Nephron progenitor cell (in vitro differentiated cells): ENCODE measurements around the gene TMSB10.

Experiments used
- DNase-seq: peaks from one replicate; pipeline ENCODE4 v3.0.0; 2021
- H3K27ac Mint-ChIP-seq: 2 replicates; pipeline ENCODE4 v1.8.0; 2021; ENCODE audit warnings: mild to moderate bottlenecking, moderate library complexity, mixed read lengths
- H3K27me3 Mint-ChIP-seq: 2 replicates; pipeline ENCODE4 v1.8.0; 2021; ENCODE audit warnings: mild to moderate bottlenecking, low read depth, mixed read lengths; ENCODE audit not compliant: poor library complexity
- H3K36me3 Mint-ChIP-seq: 2 replicates; pipeline ENCODE4 v1.8.0; 2021; ENCODE audit warnings: low read depth, mixed read lengths
- H3K4me1 Mint-ChIP-seq: 2 replicates; pipeline ENCODE4 v1.8.0; 2021; ENCODE audit warnings: mixed read lengths
- H3K4me3 Mint-ChIP-seq: 2 replicates; pipeline ENCODE4 v1.8.0; 2021; ENCODE audit warnings: mild to moderate bottlenecking, moderate library complexity, mixed read lengths
- H3K9me3 Mint-ChIP-seq: 2 replicates; pipeline ENCODE4 v1.8.0; 2021; ENCODE audit warnings: mild to moderate bottlenecking, moderate library complexity, mixed read lengths
- CTCF ChIP-seq: fragments of 200-600 bp; sonication (generic); IDR thresholded peaks from 2 replicates; pipeline ENCODE4 v1.5.0; 2021; ENCODE audit warnings: antibody characterized with exemption

TMSB10 gene

DNA sequence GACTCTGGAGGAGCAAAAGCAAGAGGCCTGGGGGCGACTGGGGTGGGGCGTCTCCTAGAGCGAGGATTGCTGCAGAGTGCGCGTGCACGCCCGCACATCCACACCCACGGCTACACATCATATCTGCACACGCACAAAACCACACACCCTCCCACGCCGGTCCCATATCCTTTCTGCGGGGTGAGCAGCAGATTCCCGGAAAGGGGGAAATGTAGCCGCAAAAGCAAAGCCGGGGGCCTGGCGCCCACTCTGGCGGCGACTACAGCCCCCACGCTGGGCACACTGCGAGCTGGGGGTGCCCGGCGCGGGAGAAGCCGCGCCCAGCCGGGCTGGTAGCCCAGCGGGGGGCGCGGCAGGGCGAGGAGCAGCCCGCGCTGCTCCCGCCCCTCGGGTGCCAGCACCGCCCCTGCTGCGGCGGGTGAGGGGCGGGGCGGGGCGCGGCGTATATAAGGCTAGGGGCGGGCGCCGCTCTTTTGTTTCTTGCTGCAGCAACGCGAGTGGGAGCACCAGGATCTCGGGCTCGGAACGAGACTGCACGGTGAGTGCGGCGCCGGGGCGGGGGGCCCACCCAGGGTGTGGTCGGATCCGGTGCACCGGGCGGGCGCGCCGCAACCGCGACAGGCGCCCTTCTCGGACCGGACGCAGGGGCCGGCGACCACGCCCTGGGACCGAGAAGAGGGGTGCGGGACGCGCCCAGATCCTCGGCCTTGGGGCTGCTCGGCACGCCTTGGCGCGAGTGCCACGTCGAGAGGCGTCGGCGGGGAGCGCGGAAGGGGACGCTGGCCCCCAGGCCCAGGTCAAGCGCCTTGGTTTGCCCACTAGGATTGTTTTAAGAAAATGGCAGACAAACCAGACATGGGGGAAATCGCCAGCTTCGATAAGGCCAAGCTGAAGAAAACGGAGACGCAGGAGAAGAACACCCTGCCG lies at the start of gene TMSB10:
TMSB10 (plus strand) TSS at position 476 of the 927 bp plus-strand sequence.
- Mint-ChIP-seq H3K36me3 (peaks cover 37% of the 10 kb centered on the region), H3K9me3 (peaks cover 12% of the 10 kb centered on the region), H3K27me3 (peaks cover 10% of the 10 kb centered on the region), H3K4me1 (peaks cover 30% of the 10 kb centered on the region), H3K4me3 (peak within 1 kb of the TSS; percentile 88), H3K27ac (peak within 1 kb of the TSS; percentile 71)
- peak; percentile 93 for DNase-seq
- no peak for TF ChIP-seq CTCF

GRCh38 chr2:84855731-84856130 lies 49.7 kb upstream of the TMSB10 start:
- no peak for TF ChIP-seq CTCF
- H3K27me3 Mint-ChIP-seq: peaks cover 14% of the 10 kb centered on the region
- H3K36me3 Mint-ChIP-seq: peaks cover 5% of the 10 kb centered on the region
- no peak overlapping the region for H3K4me3 Mint-ChIP-seq
- no peak overlapping the region for H3K27ac Mint-ChIP-seq
- DNase-seq: no peak
- peaks cover 23% of the 10 kb centered on the region for H3K4me1 Mint-ChIP-seq
- peaks cover 9% of the 10 kb centered on the region for H3K9me3 Mint-ChIP-seq

DNA sequence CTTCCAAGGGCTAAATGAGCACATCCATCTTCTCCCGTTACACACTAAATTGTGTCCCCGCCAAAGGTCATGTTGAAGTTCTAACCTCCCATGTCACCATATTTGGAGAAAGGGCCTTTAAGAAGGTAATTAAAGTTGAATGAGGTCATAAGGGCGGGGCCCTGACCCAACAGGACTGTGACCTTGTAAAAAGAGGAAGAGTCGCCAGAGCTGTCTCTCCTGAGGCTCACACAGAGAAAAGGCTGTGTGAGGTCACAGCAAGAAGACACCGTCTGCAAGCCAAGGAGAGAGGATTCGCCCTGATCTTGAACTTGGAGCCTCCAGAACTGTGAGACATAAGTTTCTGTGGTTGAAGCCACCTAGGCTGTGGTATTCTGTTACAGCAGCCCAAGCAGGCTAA lies 48.7 kb upstream of the TMSB10 start:
- Mint-ChIP-seq H3K4me1 (peaks cover 23% of the 10 kb centered on the region), H3K36me3 (peaks cover 5% of the 10 kb centered on the region), H3K9me3 (peaks cover 9% of the 10 kb centered on the region), H3K4me3 (no peak overlapping the region), H3K27me3 (peaks cover 14% of the 10 kb centered on the region), H3K27ac (peak overlapping the region; percentile 78)
- DNase-seq: no peak
- TF ChIP-seq CTCF: no peak

DNA sequence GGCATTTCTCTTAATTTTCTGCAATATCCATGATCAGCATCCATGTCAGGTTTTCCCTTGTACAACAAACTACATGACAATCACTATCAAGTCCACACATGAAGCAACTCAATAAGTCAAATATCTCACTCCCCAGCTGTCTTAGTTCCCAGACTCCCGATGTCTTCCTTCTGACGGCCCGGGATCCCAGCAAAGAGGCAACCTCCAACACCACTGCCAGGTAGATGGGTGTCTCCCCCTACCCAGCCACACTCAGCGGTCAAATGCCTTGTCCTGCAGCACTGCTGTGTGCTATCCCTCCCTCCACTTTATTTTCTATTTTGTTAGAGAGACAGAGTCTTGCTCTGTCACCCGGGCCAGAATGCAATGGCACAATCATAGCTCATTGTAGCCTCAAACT lies 47.9 kb upstream of the TMSB10 start:
- Mint-ChIP-seq H3K4me3 (no peak overlapping the region), H3K27me3 (peaks cover 14% of the 10 kb centered on the region), H3K9me3 (peaks cover 9% of the 10 kb centered on the region), H3K27ac (no peak overlapping the region), H3K4me1 (peaks cover 23% of the 10 kb centered on the region), H3K36me3 (peaks cover 5% of the 10 kb centered on the region)
- no peak for TF ChIP-seq CTCF
- no peak for DNase-seq

GRCh38 chr2:84858123-84858522 lies 47.3 kb upstream of the TMSB10 start:
- DNase-seq: no peak
- H3K27me3 Mint-ChIP-seq: peaks cover 14% of the 10 kb centered on the region
- H3K4me3 Mint-ChIP-seq: no peak overlapping the region
- peaks cover 3% of the 10 kb centered on the region for H3K9me3 Mint-ChIP-seq
- H3K4me1 Mint-ChIP-seq: peaks cover 23% of the 10 kb centered on the region
- TF ChIP-seq CTCF: no peak
- H3K27ac Mint-ChIP-seq: no peak overlapping the region
- peaks cover 2% of the 10 kb centered on the region for H3K36me3 Mint-ChIP-seq

GRCh38 chr2:84858937-84859336 lies 46.5 kb upstream of the TMSB10 start:
- Mint-ChIP-seq H3K4me1 (peaks cover 23% of the 10 kb centered on the region), H3K4me3 (no peak overlapping the region), H3K27me3 (peaks cover 14% of the 10 kb centered on the region), H3K9me3 (no peaks in the 10 kb centered on the region), H3K36me3 (no peaks in the 10 kb centered on the region), H3K27ac (no peak overlapping the region)
- no peak for DNase-seq
- TF ChIP-seq CTCF: no peak
